T-helper 1 cell treated with Interleukin-12 subunit alpha and Interleukin-12 subunit beta and Interleukin-4 antibody, amounts not matched to agents 30 μg/mL and 1 μg/mL, for 36 hours (primary cell): Measurements from ENCODE around the gene RIT1.

Source experiments
- H3K27ac Mint-ChIP-seq: one replicate; pipeline ENCODE4 v1.8.0; 2021; ENCODE audit warnings: mild to moderate bottlenecking, mixed read lengths
- H3K27me3 Mint-ChIP-seq: one replicate; pipeline ENCODE4 v1.8.0; 2021; ENCODE audit warnings: low read depth, mixed read lengths
- H3K36me3 Mint-ChIP-seq: one replicate; pipeline ENCODE4 v1.8.0; 2021; ENCODE audit warnings: low read depth, mixed read lengths
- H3K4me1 Mint-ChIP-seq: one replicate; pipeline ENCODE4 v1.8.0; 2021; ENCODE audit warnings: low read depth, mixed read lengths
- H3K4me3 Mint-ChIP-seq: one replicate; pipeline ENCODE4 v1.8.0; 2021; ENCODE audit warnings: mild to moderate bottlenecking, moderate library complexity, mixed read lengths
- H3K9me3 Mint-ChIP-seq: one replicate; pipeline ENCODE4 v1.8.0; 2021; ENCODE audit warnings: mixed read lengths

The RIT1 gene

DNA sequence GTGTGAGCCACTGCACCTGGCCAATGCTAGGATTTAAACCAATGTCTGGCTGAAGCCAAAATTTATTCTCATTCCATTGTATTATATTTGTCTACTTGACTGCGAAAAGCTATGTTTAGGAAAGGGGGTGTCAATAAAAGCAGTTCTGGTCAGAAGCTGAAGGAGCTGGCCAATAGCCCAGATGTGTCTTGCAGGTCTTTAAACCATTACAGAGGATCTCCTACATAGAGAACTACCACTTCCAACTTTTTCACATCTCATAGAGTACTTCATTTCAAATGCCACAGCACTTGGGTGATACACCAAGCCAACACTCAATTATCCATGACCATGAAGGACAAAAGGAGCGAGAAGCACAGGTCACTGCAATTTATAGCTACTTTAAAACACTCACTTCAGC lies 49.3 kb downstream of the RIT1 start:
- H3K4me3 Mint-ChIP-seq, result no peak overlapping the region
- H3K27ac Mint-ChIP-seq, result peak overlapping the region; percentile 37
- H3K9me3 Mint-ChIP-seq, result no peaks in the 10 kb centered on the region
- peaks cover 30% of the 10 kb centered on the region for H3K4me1 Mint-ChIP-seq
- H3K36me3 Mint-ChIP-seq, result peaks cover 10% of the 10 kb centered on the region
- H3K27me3 Mint-ChIP-seq, result no peaks in the 10 kb centered on the region

DNA sequence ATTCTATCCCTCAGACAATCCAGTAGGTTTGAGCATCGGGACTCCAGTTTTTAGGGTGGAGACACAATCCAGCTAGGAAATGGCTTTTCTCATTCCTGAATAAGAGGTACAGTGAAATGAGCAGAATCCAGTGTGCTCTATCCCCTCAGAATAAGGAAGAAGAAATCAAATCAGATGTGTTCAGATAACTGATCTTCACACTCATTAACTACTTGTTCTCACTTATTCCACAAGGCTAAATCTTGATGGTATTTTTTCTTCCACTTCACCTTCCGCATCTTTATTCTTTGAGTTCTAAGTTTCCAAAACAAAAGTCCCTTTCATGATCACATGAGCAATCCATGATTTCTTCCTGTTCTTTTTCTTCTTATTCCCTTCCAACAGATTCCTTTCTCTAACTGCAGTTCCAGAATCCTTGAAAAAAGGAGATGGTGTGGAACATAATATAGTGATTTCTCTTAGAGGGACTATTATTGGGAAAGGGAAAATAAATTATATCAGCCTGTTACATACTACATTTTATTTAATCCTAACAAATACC lies 50.1 kb downstream of the RIT1 start:
- Mint-ChIP-seq H3K27ac (peak overlapping the region; percentile 97), H3K4me3 (peak overlapping the region; percentile 93), H3K27me3 (no peaks in the 10 kb centered on the region), H3K4me1 (peaks cover 33% of the 10 kb centered on the region), H3K9me3 (no peaks in the 10 kb centered on the region), H3K36me3 (peaks cover 10% of the 10 kb centered on the region)

DNA sequence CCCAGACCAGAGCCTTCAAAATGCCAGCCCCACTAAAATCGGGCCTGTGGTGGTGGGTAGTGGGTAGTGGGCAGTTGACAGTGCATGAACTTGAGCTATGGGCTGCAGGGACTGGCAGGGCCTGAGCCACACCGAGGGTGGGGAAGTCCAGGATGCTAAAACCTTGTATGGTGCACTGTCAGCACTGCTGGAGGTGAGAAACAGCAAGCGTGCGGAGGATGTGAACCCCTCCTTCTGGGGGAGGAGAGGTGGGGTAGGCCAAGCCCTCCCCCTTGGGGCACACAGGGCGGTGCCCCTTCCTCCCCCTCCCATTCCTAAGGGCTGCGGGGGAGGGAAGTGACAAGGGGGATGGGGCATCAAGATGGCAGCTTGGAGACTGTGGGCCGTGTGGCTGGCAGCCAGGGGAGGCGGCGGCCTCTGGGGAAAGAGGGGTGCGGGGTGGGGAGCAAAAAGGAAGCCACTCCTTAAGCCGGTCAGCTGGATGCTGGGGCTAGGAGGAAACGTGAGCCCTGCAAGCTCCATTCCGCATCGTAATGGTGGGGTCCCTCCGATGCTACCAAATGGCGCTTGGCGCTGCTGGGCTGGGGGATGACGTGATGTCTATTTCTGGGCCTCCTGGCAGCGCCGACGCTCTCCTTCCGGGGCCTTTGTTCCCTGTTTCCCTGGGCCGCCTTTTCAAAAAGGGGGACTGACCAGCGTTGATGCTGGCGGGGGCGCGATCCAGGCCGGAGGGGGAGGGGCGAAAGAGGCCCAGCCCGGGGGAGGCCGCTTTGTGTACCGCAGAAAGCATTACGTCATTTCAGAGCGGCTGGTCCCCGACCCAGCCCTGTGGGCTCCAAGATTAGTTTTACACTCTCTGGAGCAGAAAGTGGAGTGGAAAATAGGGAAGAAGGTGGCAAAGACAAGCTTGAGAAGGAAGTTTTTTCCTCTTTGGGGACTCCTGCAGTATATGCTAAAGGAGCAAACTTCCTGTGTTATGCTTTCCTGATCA lies 51.0 kb downstream of the RIT1 start:
- Mint-ChIP-seq H3K27ac (peak overlapping the region; percentile 97), H3K4me1 (peaks cover 37% of the 10 kb centered on the region), H3K4me3 (peak overlapping the region; percentile 93), H3K27me3 (no peaks in the 10 kb centered on the region), H3K36me3 (peaks cover 12% of the 10 kb centered on the region), H3K9me3 (no peaks in the 10 kb centered on the region)

DNA sequence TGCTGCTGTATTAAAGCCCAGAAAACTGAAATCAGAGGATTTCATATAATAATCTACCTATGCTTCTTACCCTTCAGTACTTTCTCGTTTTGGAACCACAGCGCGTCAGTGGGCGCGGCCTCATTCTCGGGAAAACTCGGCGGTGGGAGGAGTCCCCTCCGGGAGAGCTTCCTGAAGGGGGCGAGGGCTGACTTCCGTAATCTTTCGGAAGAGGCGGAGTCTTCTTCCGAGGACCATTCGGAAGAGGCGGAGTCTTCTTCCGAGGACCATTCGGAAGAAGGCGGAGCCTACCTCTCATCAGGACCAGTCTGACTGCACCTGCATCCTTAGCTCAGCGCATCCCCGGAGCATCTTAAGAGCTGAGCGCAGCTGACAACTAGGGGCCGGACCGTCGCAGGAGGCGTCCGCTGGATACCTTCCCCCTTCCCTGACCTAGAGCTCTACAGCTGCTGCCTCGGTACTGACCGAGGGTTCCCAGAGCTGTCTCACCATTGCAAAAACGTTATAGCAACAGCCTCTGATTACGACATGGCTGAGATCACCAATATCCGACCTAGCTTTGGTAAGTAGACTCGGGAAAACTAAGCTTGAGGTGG lies 51.8 kb downstream of the RIT1 start, which contains the start of gene SYT11:
SYT11 (plus strand) TSS at position 334 of the 596 bp plus-strand sequence; CDS start at position 529, 195 bp downstream.
- H3K36me3 Mint-ChIP-seq, result peaks cover 18% of the 10 kb centered on the region
- no peaks in the 10 kb centered on the region for H3K9me3 Mint-ChIP-seq
- H3K4me3 Mint-ChIP-seq, result peak within 1 kb of the TSS; percentile 93
- H3K27ac Mint-ChIP-seq, result peak within 1 kb of the TSS; percentile 97
- H3K27me3 Mint-ChIP-seq, result no peaks in the 10 kb centered on the region
- peaks cover 40% of the 10 kb centered on the region for H3K4me1 Mint-ChIP-seq

DNA sequence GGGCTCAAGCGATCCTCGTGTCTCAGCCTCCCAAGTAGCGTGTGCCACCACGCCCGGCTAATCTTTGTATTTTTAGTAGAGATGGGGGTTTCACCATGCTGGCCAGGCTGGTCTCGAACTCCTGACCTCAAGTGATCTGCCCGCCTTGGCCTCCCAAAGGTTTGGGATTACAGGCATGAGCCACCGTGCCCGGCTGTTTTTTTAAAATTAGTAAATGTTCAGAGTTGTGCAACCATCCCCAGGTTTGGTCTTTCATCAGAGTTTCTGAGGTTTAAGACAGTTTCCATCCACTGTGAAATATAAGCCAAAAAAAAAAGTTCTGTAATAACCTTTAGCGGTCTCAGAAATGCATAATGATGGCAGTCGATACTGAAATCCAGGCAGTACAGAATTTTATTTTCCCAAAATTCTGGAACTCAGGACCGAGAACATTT lies 52.3 kb downstream of the RIT1 start:
- H3K4me1 Mint-ChIP-seq, result peaks cover 40% of the 10 kb centered on the region
- H3K4me3 Mint-ChIP-seq, result peak overlapping the region; percentile 93
- H3K9me3 Mint-ChIP-seq, result no peaks in the 10 kb centered on the region
- no peaks in the 10 kb centered on the region for H3K27me3 Mint-ChIP-seq
- peaks cover 19% of the 10 kb centered on the region for H3K36me3 Mint-ChIP-seq
- H3K27ac Mint-ChIP-seq, result peak overlapping the region; percentile 97

DNA sequence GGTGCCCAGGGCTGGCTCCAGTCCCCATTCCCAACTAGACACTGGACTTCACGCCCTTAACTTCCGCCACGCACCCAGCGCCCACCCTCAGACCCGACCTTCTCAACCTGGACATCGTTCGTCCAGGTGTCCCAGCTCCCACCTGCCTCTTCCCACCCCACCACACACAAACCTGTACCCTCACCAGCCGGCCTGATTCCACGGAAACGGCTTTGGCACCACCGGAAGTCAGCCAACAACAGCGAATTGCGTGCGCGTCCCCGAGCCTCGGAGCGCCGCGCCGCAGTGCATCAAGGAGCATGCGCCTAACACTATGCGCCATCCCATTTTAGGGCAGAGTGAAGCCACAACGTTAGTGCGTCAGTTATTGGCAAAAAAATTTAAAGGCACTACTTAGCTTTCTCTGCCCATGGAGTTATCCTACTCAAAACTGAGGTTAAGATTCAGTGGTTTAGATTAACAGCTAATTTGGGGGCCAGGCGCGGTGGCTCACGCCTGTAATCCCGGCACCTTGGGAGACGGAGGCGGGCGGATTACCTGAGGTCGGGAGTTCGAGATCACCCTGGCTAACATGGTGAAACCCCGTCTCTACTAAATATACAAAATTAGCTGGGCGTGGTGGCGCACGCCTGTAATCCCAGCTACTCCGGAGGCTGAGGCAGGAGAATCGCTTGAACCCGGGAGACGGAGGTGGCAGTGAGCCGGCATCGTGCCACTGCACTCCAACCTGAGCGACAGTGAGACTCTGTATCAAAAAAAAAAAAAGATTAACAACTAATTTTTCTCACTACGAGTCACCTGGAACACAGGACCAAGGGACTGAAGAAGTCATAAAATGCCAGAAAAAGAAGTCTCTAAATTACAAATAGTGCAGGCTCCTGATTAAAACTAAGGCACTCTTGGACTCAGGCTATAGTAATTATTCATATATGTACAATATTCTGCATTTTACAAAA lies 53.9 kb downstream of the RIT1 start, which contains the start of gene GON4L:
GON4L (minus strand) TSS at position 240 of the 956 bp plus-strand sequence. CDS start 3,434 bp downstream, outside the sequence.
- peaks cover 26% of the 10 kb centered on the region for H3K36me3 Mint-ChIP-seq
- H3K9me3 Mint-ChIP-seq, result no peaks in the 10 kb centered on the region
- H3K27ac Mint-ChIP-seq, result peak within 1 kb of the TSS; percentile 97
- peak within 1 kb of the TSS; percentile 98 for H3K4me3 Mint-ChIP-seq
- no peaks in the 10 kb centered on the region for H3K27me3 Mint-ChIP-seq
- peaks cover 41% of the 10 kb centered on the region for H3K4me1 Mint-ChIP-seq

DNA sequence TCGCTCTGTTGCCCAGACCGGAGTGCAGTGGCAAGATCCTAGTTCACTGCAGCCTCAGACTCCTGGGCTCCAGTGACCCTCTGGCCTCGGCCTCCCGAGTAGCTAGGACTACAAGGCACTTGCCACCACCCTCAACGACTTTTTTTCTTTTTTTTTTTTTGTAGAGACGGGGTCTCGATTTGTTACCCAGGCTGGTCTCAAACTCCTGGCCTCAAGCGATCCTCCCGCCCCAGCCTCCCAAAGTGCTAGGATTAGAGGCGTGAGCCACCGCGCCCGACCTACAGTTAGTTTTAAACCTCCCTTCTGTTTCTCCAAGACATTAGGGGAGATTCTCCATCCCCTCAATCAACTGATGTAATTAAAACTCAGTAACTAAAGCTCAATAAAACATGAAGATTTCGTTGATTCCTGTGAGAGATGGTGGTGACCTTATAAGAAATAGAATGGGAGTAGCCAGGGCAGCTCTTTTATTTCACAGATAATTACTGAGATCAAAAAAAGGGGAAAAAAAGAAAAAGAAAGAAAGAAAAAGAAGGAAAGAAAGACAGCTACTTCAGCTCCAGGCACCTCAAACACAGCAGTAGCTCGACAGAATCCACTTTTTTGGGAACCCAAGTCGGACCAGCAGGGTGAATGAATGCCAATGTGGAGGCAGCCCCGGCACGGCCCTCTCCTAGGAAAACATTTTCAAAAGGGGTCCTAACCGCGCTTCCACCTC lies 54.7 kb downstream of the RIT1 start:
- peaks cover 23% of the 10 kb centered on the region for H3K36me3 Mint-ChIP-seq
- H3K27me3 Mint-ChIP-seq, result no peaks in the 10 kb centered on the region
- H3K4me1 Mint-ChIP-seq, result peaks cover 44% of the 10 kb centered on the region
- no peaks in the 10 kb centered on the region for H3K9me3 Mint-ChIP-seq
- H3K27ac Mint-ChIP-seq, result peak overlapping the region; percentile 97
- peak overlapping the region; percentile 98 for H3K4me3 Mint-ChIP-seq

DNA sequence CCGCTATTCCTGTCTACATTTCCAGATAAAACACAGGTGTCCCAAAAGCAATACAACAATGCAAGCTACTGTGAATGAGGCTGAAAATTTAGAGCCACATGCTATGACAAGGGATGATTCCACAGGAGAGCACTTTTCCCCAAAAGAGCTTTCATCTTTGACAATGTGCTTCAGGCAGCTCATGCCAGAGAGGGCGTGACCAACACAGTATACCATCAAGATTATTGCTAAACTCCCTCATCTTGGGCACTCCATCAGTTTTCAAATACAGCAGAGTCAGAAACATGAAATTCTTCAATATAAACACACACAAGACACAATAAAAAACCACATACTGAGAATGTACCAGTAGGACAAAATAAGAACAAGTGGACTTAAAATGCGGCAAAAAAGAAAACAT lies 60.8 kb downstream of the RIT1 start:
- Mint-ChIP-seq H3K9me3 (no peaks in the 10 kb centered on the region), H3K4me3 (no peak overlapping the region), H3K4me1 (peaks cover 30% of the 10 kb centered on the region), H3K27ac (no peak overlapping the region), H3K36me3 (peaks cover 40% of the 10 kb centered on the region), H3K27me3 (no peaks in the 10 kb centered on the region)

DNA sequence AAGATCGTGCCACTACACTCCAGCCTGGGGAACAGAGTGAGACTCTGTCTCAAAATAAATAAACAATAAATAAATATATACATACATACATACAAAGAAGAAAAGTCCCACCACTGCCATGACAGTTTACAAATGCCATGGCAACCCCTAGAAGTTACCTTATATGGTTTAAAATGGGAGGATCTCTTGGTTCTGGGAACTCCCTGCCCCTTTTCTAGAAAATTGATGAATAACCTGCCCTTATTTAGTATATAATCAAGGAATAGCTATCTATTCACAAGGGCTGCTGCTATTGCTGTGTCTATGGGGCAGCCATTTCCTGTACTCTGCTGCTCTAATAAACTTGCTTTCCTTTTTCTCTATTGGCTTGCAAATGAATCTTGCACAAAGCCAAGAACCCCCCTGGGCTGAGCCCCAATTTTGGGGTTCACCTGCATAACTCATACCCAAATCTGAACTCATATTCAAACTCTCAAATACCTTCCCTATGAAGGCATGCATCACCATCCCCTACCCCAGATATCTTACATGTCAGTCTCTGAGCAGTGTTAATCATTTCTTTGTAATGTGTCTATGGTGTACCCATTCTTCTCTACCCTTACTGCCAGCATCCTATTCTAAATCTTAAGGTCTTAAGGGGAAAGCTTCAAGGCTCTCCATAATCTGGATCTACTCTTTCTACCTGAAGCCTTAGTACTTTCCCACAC lies 63.2 kb downstream of the RIT1 start:
- Mint-ChIP-seq H3K9me3 (no peaks in the 10 kb centered on the region), H3K27me3 (no peaks in the 10 kb centered on the region), H3K4me1 (peaks cover 35% of the 10 kb centered on the region), H3K36me3 (peaks cover 41% of the 10 kb centered on the region), H3K4me3 (peak overlapping the region; percentile 34), H3K27ac (peak overlapping the region; percentile 33)
